Measurements from ENCODE around the gene IRF6.

Gene IRF6

DNA sequence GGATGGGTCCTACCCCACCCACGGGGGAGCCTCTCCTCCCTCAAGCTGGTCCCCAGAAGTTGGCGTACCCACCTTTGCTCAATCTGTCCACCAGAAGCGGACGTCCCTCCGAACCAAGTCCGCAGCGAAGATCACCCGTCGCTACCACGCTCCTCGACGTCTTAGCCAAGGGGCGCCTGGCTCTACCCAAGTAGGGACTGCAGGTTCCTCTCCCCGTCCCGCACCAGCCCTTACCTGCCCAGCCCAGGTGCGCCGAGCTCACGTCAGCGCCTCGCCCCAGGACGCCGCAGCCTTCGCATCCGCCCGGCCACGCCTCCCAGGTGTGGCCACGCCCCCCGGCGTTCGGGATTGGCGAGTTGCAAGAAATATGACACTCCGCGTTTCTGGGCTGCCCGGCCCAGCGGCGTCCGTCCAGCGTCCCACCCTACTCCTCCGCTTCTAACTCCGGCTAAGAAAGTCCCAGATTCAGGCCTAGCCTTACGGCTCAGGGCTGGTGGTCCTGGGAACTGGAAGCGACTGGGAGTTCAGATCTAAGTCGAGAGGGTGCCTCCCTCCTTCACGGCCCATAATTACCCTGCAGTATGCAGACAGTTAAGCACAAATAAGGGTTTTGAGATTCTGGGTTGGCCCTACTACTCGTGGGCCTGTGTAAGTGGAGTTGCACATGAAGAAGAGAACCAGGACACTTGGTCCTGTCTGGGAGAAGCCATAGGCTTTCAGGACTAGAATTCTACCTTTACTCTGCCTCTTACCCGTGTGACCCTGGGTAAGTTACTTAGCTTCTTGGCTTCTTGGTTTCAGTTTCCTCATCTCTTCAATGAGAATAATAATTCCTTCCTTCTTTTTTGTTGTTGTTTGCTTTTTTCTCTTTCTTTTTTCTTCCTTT, at the start of gene IRF6:
TSS of gene IRF6 (minus strand) at position 268 of the 886 bp plus-strand sequence. CDS start 4,729 bp downstream, outside the sequence.
- DNase-seq, result peak; percentile 94

DNA sequence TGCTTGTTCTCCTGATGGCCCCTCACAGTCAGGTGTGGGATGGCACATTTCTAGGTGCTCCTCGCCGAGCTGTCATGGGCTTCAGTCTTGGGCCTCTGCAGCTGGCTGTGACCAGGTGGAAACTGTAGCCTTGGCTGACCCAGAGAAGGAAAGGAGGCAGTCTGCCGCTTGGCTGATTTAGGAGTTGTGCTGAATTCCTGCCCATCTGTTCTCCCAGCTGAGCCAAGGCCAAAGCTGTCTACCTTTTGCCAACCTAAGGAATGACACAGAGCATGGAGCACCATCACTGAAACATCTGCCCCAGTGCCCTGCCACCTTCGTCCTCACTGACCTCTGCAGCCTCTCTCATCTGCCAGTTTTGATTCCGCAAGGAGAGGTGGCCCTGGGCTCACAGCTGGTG, 49.7 kb upstream of the IRF6 start:
- no peak for DNase-seq

DNA sequence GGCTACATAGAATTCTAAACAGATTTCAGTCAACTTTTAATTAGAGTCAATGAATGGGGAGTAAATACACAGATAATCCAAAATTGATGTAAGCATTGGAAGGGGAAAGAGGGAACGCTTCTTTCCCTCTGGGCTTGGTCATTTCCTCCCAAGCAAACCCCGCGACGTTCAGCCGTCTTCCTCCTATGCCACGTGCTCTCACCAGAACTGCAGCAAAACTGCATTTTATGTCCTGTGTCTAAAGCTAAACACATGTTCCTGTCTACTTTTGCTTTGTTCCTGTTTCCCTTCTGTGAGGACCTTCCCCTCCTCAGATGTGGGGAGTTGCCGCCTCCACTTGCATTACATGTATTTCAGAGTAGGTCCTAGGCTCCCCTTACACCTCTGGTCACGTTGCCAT, 49.1 kb upstream of the IRF6 start:
- DNase-seq, result no peak

GRCh38 chr1:209854196-209854595, 48.3 kb upstream of the IRF6 start:
- DNase-seq, result no peak

GRCh38 chr1:209853676-209854075, 47.7 kb upstream of the IRF6 start:
- no peak for DNase-seq

- DNase-seq, result no peak
Measured at GRCh38 chr1:209850342-209850979, 44.5 kb upstream of the IRF6 start.

GRCh38 chr1:209849388-209849787, 43.4 kb upstream of the IRF6 start:
- no peak for DNase-seq

DNA sequence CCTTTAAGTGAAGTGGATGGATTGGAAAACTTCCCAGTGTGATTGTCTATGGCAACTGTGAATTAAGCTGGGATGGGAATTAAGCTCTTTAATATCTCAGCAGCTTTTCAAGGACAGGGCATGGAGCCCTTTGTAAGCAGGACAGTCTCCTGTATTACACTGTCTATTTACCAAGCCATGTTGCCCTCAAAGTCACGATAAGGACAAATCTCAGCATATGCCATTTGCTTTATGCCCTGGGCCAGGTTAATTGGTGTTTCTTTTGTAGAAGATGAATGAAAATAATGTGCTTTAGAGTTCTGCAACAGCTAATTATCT, 39.4 kb upstream of the IRF6 start:
- no peak for DNase-seq

DNA sequence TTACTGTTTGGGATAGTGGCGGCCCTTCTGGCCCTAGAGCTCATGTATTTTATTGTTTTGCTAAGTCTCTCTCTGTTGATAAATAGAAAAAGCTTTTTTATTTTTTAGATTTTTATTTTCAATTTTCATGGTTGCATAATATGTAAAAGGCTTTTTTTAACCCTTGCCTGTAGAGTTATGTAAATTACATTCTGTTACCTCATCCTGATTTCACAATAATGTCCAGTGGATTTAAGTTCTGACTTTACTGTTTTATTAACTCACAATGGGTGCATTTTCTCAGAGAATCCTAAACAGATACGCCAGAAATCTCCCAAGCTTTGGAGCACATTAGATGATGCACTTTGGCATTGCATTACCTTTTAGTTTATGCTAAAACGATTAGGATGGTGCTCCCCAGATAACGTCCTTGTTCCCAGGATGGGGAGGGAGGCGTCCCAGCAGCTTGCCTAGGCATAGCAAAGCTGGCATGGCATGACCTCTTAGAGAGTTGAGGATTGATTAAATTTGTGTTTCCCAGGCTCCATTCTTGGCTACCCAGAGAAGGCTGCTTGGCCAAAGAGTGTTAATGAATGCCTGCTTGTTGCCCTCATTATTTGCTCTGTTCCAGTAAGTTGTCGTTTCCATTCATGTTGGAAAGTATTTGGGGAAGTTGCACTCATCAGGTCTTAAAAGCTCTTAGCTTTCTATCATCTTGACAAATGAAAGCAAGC, 38.9 kb upstream of the IRF6 start:
- DNase-seq, result peak; percentile 78

- DNase-seq, result no peak
Measured at GRCh38 chr1:209840611-209841010, 34.7 kb upstream of the IRF6 start.

DNA sequence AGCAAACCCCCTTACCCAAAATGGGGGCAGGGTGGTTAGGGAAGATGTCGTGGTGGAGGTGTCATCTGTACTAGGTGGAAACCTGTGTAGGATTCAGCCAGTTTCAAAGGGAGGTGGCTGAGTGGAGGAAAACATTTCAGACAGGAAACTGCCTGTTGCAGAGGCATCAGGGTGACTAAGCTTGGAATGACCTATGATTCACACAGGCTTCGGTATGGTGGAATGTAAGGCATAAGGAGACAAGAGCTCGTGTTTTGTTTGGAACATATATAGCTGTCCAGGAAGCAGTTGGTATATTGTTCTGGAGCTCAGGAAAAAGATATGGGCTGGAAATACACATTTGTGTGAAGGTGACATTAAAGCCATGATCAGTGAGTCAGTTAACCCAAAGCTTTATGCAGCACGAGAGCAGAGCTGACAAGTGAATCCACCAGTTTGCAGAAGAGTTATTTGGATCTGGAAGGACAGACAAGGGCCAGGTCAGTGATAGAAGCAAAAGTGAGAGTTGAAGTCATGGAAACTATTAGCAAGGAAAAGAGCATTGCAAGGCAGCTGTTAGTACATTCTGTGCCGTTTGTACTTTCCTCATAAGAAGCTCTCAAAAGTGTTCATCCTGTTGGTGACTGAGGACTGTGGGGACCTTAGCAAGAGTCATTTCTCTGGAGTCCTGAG, 34.1 kb upstream of the IRF6 start:
- no peak for DNase-seq

- DNase-seq, result no peak
Measured at GRCh38 chr1:209838537-209838936, 32.6 kb upstream of the IRF6 start.

DNA sequence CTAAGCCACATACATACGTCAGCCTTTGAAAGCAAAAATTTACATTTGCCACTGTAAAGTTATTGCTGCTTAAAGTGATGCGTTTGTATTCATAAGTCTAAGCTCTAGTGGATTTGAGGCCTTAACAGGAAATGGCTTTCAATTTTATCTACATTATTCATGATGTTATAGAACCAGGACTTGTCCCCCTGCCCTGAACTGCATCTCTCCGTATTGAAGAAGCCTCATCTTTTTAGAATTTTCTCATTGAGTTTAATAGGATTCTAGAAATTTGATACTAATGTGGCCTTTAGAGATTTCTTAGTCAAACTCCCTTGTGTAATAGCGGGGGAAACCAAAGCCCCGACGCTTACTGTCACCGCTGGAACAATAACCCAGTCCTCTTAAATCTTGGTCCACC, 31.7 kb upstream of the IRF6 start:
- no peak for DNase-seq

DNA sequence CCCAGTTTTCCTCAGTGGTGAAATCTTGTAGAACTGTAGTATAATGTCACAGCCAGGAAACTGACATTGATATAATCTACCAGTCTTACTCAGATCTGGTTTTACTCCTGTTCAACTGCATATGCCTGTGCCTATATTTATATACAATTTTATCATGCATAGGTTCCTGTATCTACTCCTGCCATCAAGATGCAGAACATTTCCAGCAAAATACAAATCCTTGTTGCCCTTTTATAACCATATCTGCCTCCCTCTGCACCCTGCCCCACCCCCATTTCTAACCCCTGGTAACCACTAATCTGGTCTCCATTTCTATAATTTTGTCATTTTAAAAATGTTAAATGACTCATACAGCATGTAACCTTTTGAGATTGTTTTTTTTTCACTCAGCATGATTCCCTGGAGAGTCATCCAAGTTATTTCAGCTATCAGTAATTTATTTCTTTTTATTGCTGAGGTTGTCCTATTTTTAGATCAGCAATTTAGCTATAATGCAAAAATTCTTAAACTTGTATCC, 29.9 kb upstream of the IRF6 start:
- no peak for DNase-seq

DNA sequence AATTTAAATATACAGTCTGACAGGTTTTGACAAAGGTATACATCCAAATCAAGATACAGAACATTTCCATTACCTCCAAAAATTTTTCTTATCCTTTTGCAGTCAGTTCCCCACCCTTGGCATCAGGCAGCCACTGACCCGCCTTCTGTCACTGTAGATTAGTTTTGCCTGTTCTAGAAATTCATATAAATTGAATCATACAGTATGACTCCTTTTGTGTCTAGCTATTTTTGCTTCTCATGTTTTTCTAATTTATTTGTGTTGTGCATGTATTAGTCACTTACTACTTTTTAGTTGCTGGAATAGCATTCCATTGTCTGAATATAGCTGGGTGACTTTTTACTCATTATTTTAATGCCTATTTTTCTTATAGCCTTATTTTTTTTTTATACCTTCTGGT, 25.7 kb upstream of the IRF6 start:
- DNase-seq, result no peak

GRCh38 chr1:209830722-209831121, 24.8 kb upstream of the IRF6 start:
- no peak for DNase-seq

GRCh38 chr1:209829716-209830115, 23.8 kb upstream of the IRF6 start:
- DNase-seq, result no peak

GRCh38 chr1:209827384-209828262, 21.7 kb upstream of the IRF6 start, which contains the start of gene UTP25:
TSS of gene UTP25 (plus strand) at chr1:209827972. CDS start at chr1:209828064, 92 bp downstream.
- peak; percentile 97 for DNase-seq

- no peak for DNase-seq
Measured at GRCh38 chr1:209825591-209826434, 19.9 kb upstream of the IRF6 start.

DNA sequence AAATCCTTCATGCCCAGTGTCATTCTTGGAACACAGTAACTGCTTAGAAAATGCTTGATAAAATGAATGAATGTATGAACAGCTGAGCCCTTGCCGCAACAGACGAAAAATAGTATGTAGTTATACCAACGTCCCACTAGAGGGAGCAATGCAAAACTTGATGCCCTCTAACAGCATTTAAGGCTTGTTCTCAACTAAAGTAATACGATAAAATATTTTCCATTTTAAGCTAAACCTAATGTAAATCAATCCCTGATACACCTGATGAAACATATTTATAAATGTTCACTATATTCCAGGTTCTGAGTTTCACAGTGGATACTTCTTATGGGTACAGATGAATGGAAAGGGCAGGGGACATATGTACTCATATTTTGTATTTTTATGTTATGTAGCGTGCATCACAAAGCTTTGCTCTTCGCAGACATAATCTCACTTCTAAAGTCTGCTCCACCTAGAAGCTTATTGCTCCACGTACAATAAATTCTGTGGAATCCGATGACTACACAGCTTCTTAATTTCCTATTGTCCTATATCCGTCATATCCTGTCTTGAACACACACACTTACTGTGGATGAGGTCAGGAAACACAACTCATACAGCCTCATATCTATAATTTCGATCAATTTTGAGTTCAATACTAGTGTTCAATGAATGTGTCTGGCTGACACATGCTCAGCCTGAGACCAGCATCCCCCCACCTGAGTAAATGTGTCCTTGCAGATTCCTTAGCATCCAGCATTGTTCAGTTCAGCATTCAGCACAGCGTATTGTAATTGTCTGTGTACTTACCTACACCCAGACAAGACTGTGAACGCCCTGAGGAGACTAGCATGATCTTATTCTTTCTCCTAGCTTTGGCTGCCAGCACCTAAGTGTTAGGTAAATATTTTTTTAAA, 17.4 kb upstream of the IRF6 start:
- DNase-seq, result peak; percentile 54

All from NCI-H345 (cell line).